Measurements from ENCODE around the gene PIM2. TPM values are rescaled to one million over a fixed set of nuclear protein-coding genes. Genes with fewer than 3 reads are reported as not detected.
A peak's percentile ranks its signal among the peaks of the same experiment; 100 is the strongest.

The PIM2 gene
- polyA plus RNA-seq, 1 experiment = 8.0 TPM

GRCh38 chrX:48960291-48960690 is 41.5 kb upstream of the PIM2 start:
- POLR2A ChIA-PET = no interaction called here

GRCh38 chrX:48958635-48959094 is 39.8 kb upstream of the PIM2 start:
- TF ChIP-seq CTCF (IDR thresholded peaks at IDR 0.05; ENCODE audit: insufficient read depth, low read depth, low read length) = no peak
- POLR2A ChIA-PET = interaction anchor here (0.6 to 1.4 kb wide), 3 partner anchors 47 to 281 kb away, joined by 4 to 6 read pairs (median 6); no protein-coding TSS in a partner anchor
- DNase-seq (ENCODE audit: low read depth) = no peak
- Histone ChIP-seq H3K36me3 (ENCODE audit: control insufficient read depth, insufficient read depth, low read length) (peaks cover 7% of the 10 kb centered on the region), H3K27me3 (ENCODE audit: control insufficient read depth, insufficient read depth, low read length) (no peaks in the 10 kb centered on the region), H3K4me3 (ENCODE audit: low read depth, low read length) (peak overlapping the region; percentile 43)
- CTCF ChIA-PET = interaction anchor here (0.5 to 1.2 kb wide), 4 partner anchors 13 to 44 kb away, joined by 3 to 4 read pairs (median 3); partner anchors contain the start of genes GRIPAP1 and KCND1

More at GRCh38 chrX:48960291-48960690, 41.5 kb upstream of the PIM2 start:
- H3K27me3 ChIP-seq (ENCODE audit: control insufficient read depth, insufficient read depth, low read length) = no peaks in the 10 kb centered on the region
- H3K36me3 ChIP-seq (ENCODE audit: control insufficient read depth, insufficient read depth, low read length) = peaks cover 3% of the 10 kb centered on the region
- no peak for DNase-seq (ENCODE audit: low read depth)
- CTCF ChIA-PET = interaction anchor here (1.3 kb wide), 1 partner anchor 14 kb away, joined by 4 read pairs; no protein-coding TSS in a partner anchor
- H3K4me3 ChIP-seq (ENCODE audit: low read depth, low read length) = no peak overlapping the region
- no peak for TF ChIP-seq CTCF (IDR thresholded peaks at IDR 0.05; ENCODE audit: insufficient read depth, low read depth, low read length)

GRCh38 chrX:48957827-48958634 is 39.2 kb upstream of the PIM2 start:
- Histone ChIP-seq H3K36me3 (ENCODE audit: control insufficient read depth, insufficient read depth, low read length) (peaks cover 7% of the 10 kb centered on the region), H3K27me3 (ENCODE audit: control insufficient read depth, insufficient read depth, low read length) (no peaks in the 10 kb centered on the region), H3K4me3 (ENCODE audit: low read depth, low read length) (peak overlapping the region; percentile 73)
- no peak for TF ChIP-seq CTCF (IDR thresholded peaks at IDR 0.05; ENCODE audit: insufficient read depth, low read depth, low read length)
- ChIA-PET CTCF (interaction anchor here (0.5 to 1.2 kb wide), 3 partner anchors 14 to 44 kb away, joined by 3 to 4 read pairs (median 3); partner anchors contain the start of genes GRIPAP1 and KCND1), POLR2A (interaction anchor here (0.6 to 1.4 kb wide), 2 partner anchors 84 to 282 kb away, joined by 4 to 6 read pairs; no protein-coding TSS in a partner anchor)
- DNase-seq (ENCODE audit: low read depth) = peak; percentile 87

- no peak for DNase-seq (ENCODE audit: low read depth)
- TF ChIP-seq CTCF (IDR thresholded peaks at IDR 0.05; ENCODE audit: insufficient read depth, low read depth, low read length) = no peak
- H3K27me3 ChIP-seq (ENCODE audit: control insufficient read depth, insufficient read depth, low read length) = no peaks in the 10 kb centered on the region
- POLR2A ChIA-PET = interaction anchor here (1.4 kb wide), 1 partner anchor 84 kb away, joined by 6 read pairs; no protein-coding TSS in a partner anchor
- CTCF ChIA-PET = interaction anchor here (1.2 kb wide), 1 partner anchor 14 kb away, joined by 4 read pairs; the partner anchor contains the start of gene KCND1
- H3K36me3 ChIP-seq (ENCODE audit: control insufficient read depth, insufficient read depth, low read length) = peaks cover 7% of the 10 kb centered on the region
- H3K4me3 ChIP-seq (ENCODE audit: low read depth, low read length) = peak within 1 kb of the TSS; percentile 73
These were observed 38.6 kb upstream of the PIM2 start, which contains the start of gene OTUD5 for GRCh38 chrX:48957477-48957826. Gene OTUD5 (minus strand): TSS chrX:48957607. CDS start chrX:48957570, 37 bp downstream.
